Astrocyte (in vitro differentiated cells and primary cell): ENCODE data around the gene PTK6. TPM values are rescaled to one million over a fixed set of nuclear protein-coding genes. Genes with fewer than 3 reads are reported as not detected.

Experiments
- DNase-seq: peaks from one replicate; pipeline ENCODE4 v3.0.0-alpha.2; 2010; ENCODE audit warnings: low read depth
- FAIRE-seq: peaks from 2 replicates; lab custom pipeline; 2011; peaks lifted over from hg19 to GRCh38; lab: Jason Lieb, UNC
- H2AFZ ChIP-seq: 2 replicates; pipeline ENCODE4 v1.6.0; 2012; ENCODE audit warnings: low read depth, low read length, inconsistent platforms
- H3K27ac ChIP-seq: 2 replicates; pipeline ENCODE4 v1.5.1; 2011; ENCODE audit warnings: low read depth, low read length, inconsistent platforms
- H3K27me3 ChIP-seq: 2 replicates; pipeline ENCODE4 v1.6.0; 2011; ENCODE audit warnings: low read length, inconsistent platforms; ENCODE audit not compliant: insufficient read depth
- H3K36me3 ChIP-seq: 2 replicates; pipeline ENCODE4 v1.5.1; 2011; ENCODE audit warnings: low read length, inconsistent platforms; ENCODE audit not compliant: insufficient read depth
- H3K4me1 ChIP-seq: 2 replicates; pipeline ENCODE4 v1.5.1; 2011; ENCODE audit warnings: low read length, inconsistent platforms; ENCODE audit not compliant: insufficient read depth
- H3K4me2 ChIP-seq: 2 replicates; pipeline ENCODE4 v1.6.0; 2012; ENCODE audit warnings: low read length, inconsistent platforms
- H3K4me3 ChIP-seq: 2 replicates; pipeline ENCODE4 v1.5.1; 2011; ENCODE audit warnings: low read depth, mild to moderate bottlenecking, low read length, inconsistent platforms; ENCODE audit not compliant: insufficient read depth
- H3K79me2 ChIP-seq: 2 replicates; pipeline ENCODE4 v1.6.0; 2012; ENCODE audit warnings: mild to moderate bottlenecking, low read length, inconsistent platforms; ENCODE audit not compliant: insufficient read depth
- H3K9ac ChIP-seq: 2 replicates; pipeline ENCODE4 v1.6.0; 2012; ENCODE audit warnings: mild to moderate bottlenecking, low read length, inconsistent platforms
- H3K9me3 ChIP-seq: 2 replicates; pipeline ENCODE4 v1.5.1; 2012; ENCODE audit warnings: low read depth, mild to moderate bottlenecking, low read length, inconsistent platforms; ENCODE audit not compliant: insufficient read depth
- H4K20me1 ChIP-seq: 2 replicates; pipeline ENCODE4 v1.6.0; 2012; ENCODE audit warnings: low read length, inconsistent platforms; ENCODE audit not compliant: insufficient read depth
- H3K27ac Mint-ChIP-seq: one replicate; pipeline ENCODE4 v1.8.0; 2021; ENCODE audit warnings: mild to moderate bottlenecking, mixed read lengths; ENCODE audit not compliant: unreplicated experiment
- H3K27me3 Mint-ChIP-seq: one replicate; pipeline ENCODE4 v1.8.0; 2021; ENCODE audit warnings: low read depth, mixed read lengths; ENCODE audit not compliant: unreplicated experiment
- H3K36me3 Mint-ChIP-seq: one replicate; pipeline ENCODE4 v1.8.0; 2021; ENCODE audit warnings: low read depth, mixed read lengths; ENCODE audit not compliant: unreplicated experiment
- H3K4me1 Mint-ChIP-seq: one replicate; pipeline ENCODE4 v1.8.0; 2021; ENCODE audit warnings: low read depth, mixed read lengths; ENCODE audit not compliant: unreplicated experiment
- H3K4me3 Mint-ChIP-seq: one replicate; pipeline ENCODE4 v1.8.0; 2021; ENCODE audit warnings: mild to moderate bottlenecking, moderate library complexity, mixed read lengths; ENCODE audit not compliant: unreplicated experiment
- H3K9me3 Mint-ChIP-seq: one replicate; pipeline ENCODE4 v1.8.0; 2021; ENCODE audit warnings: mild to moderate bottlenecking, mixed read lengths; ENCODE audit not compliant: unreplicated experiment
- CTCF ChIP-seq: IDR thresholded peaks from 2 replicates; pipeline ENCODE4 v1.5.1; 2011; ENCODE audit warnings: low read depth, mild to moderate bottlenecking, inconsistent platforms, low read length, moderate library complexity; ENCODE audit not compliant: insufficient read depth
- EZH2 ChIP-seq: IDR thresholded peaks from 2 replicates; pipeline ENCODE4 v1.6.1; 2012; ENCODE audit warnings: mild to moderate bottlenecking, low read length, inconsistent platforms; ENCODE audit not compliant: insufficient read depth
- total RNA-seq: library from RNA; stranded (reverse); gene quantifications from 2 replicates; pipeline ENCODE4 v1.2.1, GENCODE V29; 2021

The PTK6 gene
- total RNA-seq, 1 donor from 2014 or later: 0.18 TPM

GRCh38 chr20:63565699-63566335 lies 28.6 kb upstream of the PTK6 start:
- Mint-ChIP-seq H3K9me3 (no peaks in the 10 kb centered on the region), H3K4me3 (peak overlapping the region; percentile 57), H3K36me3 (no peaks in the 10 kb centered on the region), H3K27ac (no peak overlapping the region), H3K4me1 (no peaks in the 10 kb centered on the region), H3K27me3 (no peaks in the 10 kb centered on the region)
- no peak overlapping the region for H3K27ac ChIP-seq
- no peak overlapping the region for H2AFZ ChIP-seq
- no peak overlapping the region for H3K4me2 ChIP-seq
- FAIRE-seq (no peak), DNase-seq (no peak)
- no peaks in the 10 kb centered on the region for H3K36me3 ChIP-seq
- no peaks in the 10 kb centered on the region for H3K27me3 ChIP-seq
- H3K9me3 ChIP-seq: no peaks in the 10 kb centered on the region
- TF ChIP-seq CTCF (no peak), EZH2 (no peak)
- H3K9ac ChIP-seq: no peak overlapping the region
- no peak overlapping the region for H3K4me3 ChIP-seq
- H3K79me2 ChIP-seq: no peaks in the 10 kb centered on the region
- no peaks in the 10 kb centered on the region for H3K4me1 ChIP-seq
- H4K20me1 ChIP-seq: peaks cover 9% of the 10 kb centered on the region

GRCh38 chr20:63565021-63565698 lies 28.0 kb upstream of the PTK6 start:
- Mint-ChIP-seq H3K27me3 (no peaks in the 10 kb centered on the region), H3K36me3 (peaks cover 3% of the 10 kb centered on the region), H3K27ac (no peak overlapping the region), H3K4me3 (no peak overlapping the region), H3K4me1 (no peaks in the 10 kb centered on the region), H3K9me3 (no peaks in the 10 kb centered on the region)
- no peak for FAIRE-seq
- Histone ChIP-seq H4K20me1 (peaks cover 9% of the 10 kb centered on the region), H3K4me1 (no peaks in the 10 kb centered on the region), H3K9ac (no peak overlapping the region), H3K4me3 (no peak overlapping the region), H3K9me3 (no peaks in the 10 kb centered on the region), H3K4me2 (no peak overlapping the region), H3K27ac (no peak overlapping the region), H3K36me3 (no peaks in the 10 kb centered on the region), H2AFZ (no peak overlapping the region), H3K79me2 (no peaks in the 10 kb centered on the region), H3K27me3 (no peaks in the 10 kb centered on the region)
- DNase-seq: no peak
- TF ChIP-seq CTCF (no peak), EZH2 (no peak)
